Natural killer cell (primary cell): Measurements from ENCODE around the gene CHST3. TPM values are rescaled to one million over a fixed set of nuclear protein-coding genes. Genes with fewer than 3 reads are reported as not detected.

Experiments
- ATAC-seq, 3 donors: fragments of 150-1000 bp in 2 of 3; fragments of 200-7000 bp in 1 of 3; cut with Tn5 transposase; 1 replicate in 1 of 3; 2 replicates in 2 of 3; pipeline ENCODE4 v1.10.0; 2021; ENCODE audit warnings: mild to moderate bottlenecking in 2 of 3, moderate library complexity in 2 of 3
- DNase-seq, 2 donors: peaks; one replicate each; pipeline versions ENCODE4 v3.0.0 to v3.0.0-alpha.2; 2013 to 2021; ENCODE audit warnings: mixed read lengths in 1 of 2
- H3K27ac ChIP-seq: one replicate; pipeline ENCODE4 v1.5.1; 2013; ENCODE audit warnings: mild to moderate bottlenecking, low read length
- H3K27me3 ChIP-seq: one replicate; pipeline ENCODE4 v1.6.1; 2013; ENCODE audit warnings: low read length; ENCODE audit not compliant: control insufficient read depth, insufficient read depth
- H3K36me3 ChIP-seq: one replicate; pipeline ENCODE4 v1.6.1; 2013; ENCODE audit warnings: low read length; ENCODE audit not compliant: control insufficient read depth, insufficient read depth
- H3K4me1 ChIP-seq: one replicate; pipeline ENCODE4 v1.6.1; 2013; ENCODE audit warnings: low read length; ENCODE audit not compliant: control insufficient read depth, insufficient read depth
- H3K4me3 ChIP-seq: one replicate; pipeline ENCODE4 v1.5.1; 2013; ENCODE audit warnings: low read length
- H3K9me3 ChIP-seq: one replicate; pipeline ENCODE4 v1.6.1; 2013; ENCODE audit warnings: low read length; ENCODE audit not compliant: control insufficient read depth, insufficient read depth
- H3K27ac Mint-ChIP-seq, 2 donors: one replicate each; pipeline ENCODE4 v1.8.0; 2022; ENCODE audit warnings: mild to moderate bottlenecking in 2 of 2, mixed read lengths in 2 of 2, moderate library complexity in 1 of 2
- H3K27me3 Mint-ChIP-seq, 2 donors: one replicate each; pipeline ENCODE4 v1.8.0; 2022; ENCODE audit warnings: low read depth in 2 of 2, mixed read lengths in 2 of 2
- H3K36me3 Mint-ChIP-seq: one replicate; pipeline ENCODE4 v1.8.0; 2022; ENCODE audit warnings: mixed read lengths
- H3K4me1 Mint-ChIP-seq, 2 donors: one replicate each; pipeline ENCODE4 v1.8.0; 2022; ENCODE audit warnings: mixed read lengths in 2 of 2
- H3K4me3 Mint-ChIP-seq: one replicate; pipeline ENCODE4 v1.8.0; 2022; ENCODE audit warnings: mild to moderate bottlenecking, moderate library complexity, mixed read lengths
- H3K9me3 Mint-ChIP-seq, 2 donors: one replicate each; pipeline ENCODE4 v1.8.0; 2022; ENCODE audit warnings: mixed read lengths in 2 of 2
- CTCF ChIP-seq: fragments of 200-600 bp; IDR thresholded peaks from one replicate; pipeline ENCODE4 v1.8.0; 2022; ENCODE audit warnings: antibody characterized with exemption
- WGBS: methylation state at CpG from one replicate; pipeline ENCODE4 v1.1.7; 2013; ENCODE audit warnings: missing lambda C conversion rate; ENCODE audit not compliant: insufficient coverage; 5-methylcytosine and 5-hydroxymethylcytosine counted together
- intact Hi-C: fragments of 100-400 bp; cut with micrococcal nuclease; formaldehyde crosslinking; loops from one replicate; pipeline ENCODE4 v1.14.2; 2022
- total RNA-seq, 4 donors: library from RNA; stranded (reverse); fragments of 120-200 nt in 1 of 4; gene quantifications; one replicate each; pipeline versions ENCODE4 v1.2.3 to v1.2.4, GENCODE V29; 2013 to 2022

Gene CHST3
- total RNA-seq, 3 donors from 2014 or later (not counting 1 experiment from before 2014, with no cell fraction given), result not detected

DNA sequence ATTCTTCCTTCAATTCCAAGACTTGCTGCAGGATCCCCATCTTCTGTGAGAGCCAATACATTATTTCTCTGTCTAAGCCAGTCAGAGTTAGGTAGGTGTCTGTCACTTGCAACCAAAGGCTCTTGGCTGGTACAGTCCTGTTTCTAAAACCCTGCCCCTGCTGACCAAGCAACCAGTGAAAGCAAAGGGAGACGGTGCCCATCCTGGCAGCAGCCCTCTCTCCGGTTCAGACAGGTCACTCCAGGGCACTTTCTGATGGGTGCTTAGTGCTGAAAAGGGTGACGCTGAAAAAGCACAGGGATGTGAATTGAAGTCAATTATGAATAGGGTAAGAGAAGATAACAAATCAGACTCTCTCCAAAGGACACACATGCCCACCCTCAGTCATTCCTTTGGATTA is 86.7 kb downstream of the CHST3 start:
- Histone ChIP-seq H3K4me1 (no peaks in the 10 kb centered on the region), H3K9me3 (peaks cover 4% of the 10 kb centered on the region), H3K36me3 (no peaks in the 10 kb centered on the region), H3K27ac (no peak overlapping the region), H3K4me3 (no peak overlapping the region), H3K27me3 (no peaks in the 10 kb centered on the region)
- TF ChIP-seq CTCF, result no peak
- H3K27ac Mint-ChIP-seq, result no peak overlapping the region
- H3K4me1 Mint-ChIP-seq, result peaks cover 6 to 7% of the 10 kb centered on the region in 2 donors
- DNase-seq, result no peak
- ATAC-seq, result no peak
- intact Hi-C loops, result no loop called here
- WGBS, result 91% methylated on average over 2 of the region's 3 CpGs
- H3K4me3 Mint-ChIP-seq, result no peak overlapping the region
- H3K9me3 Mint-ChIP-seq, result peaks cover 0 to 3% of the 10 kb centered on the region in 2 donors
- H3K27me3 Mint-ChIP-seq, result no peaks in the 10 kb centered on the region
- no peaks in the 10 kb centered on the region for H3K36me3 Mint-ChIP-seq

DNA sequence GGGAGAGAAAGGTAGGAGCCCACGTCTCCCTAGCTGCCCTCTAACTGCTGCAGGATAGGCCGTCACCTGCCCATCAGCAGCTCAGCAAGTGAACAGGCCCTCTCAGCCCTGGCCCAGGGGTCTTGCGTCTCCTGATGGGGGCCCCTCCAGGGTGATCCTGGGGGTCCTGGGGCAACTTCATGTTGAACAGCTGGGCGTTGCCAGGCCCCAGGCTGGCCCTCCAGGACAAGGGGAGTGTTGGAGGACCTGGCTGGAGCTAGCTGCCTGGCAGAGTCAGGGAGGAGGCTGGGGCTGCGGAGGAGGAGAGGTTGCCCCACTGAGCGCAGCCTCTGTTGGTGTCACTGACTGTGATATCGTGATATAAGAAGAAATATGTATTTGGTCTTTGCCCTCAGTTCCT is 89.5 kb downstream of the CHST3 start:
- H3K4me1 ChIP-seq, result no peaks in the 10 kb centered on the region
- Mint-ChIP-seq H3K27me3 (no peaks in the 10 kb centered on the region), H3K36me3 (no peaks in the 10 kb centered on the region), H3K4me3 (no peak overlapping the region), H3K4me1 (peaks cover under 1 to 8% of the 10 kb centered on the region in 2 donors), H3K27ac (no peak overlapping the region), H3K9me3 (peaks cover 0 to 3% of the 10 kb centered on the region in 2 donors)
- no peak overlapping the region for H3K27ac ChIP-seq
- no peak overlapping the region for H3K4me3 ChIP-seq
- no peak for TF ChIP-seq CTCF
- H3K27me3 ChIP-seq, result no peaks in the 10 kb centered on the region
- H3K9me3 ChIP-seq, result peaks cover 4% of the 10 kb centered on the region
- WGBS, result 93% methylated on average over 7 of the region's 7 CpGs
- ATAC-seq (no peak), DNase-seq (no peak)
- intact Hi-C loops, result no loop called here
- H3K36me3 ChIP-seq, result no peaks in the 10 kb centered on the region

DNA sequence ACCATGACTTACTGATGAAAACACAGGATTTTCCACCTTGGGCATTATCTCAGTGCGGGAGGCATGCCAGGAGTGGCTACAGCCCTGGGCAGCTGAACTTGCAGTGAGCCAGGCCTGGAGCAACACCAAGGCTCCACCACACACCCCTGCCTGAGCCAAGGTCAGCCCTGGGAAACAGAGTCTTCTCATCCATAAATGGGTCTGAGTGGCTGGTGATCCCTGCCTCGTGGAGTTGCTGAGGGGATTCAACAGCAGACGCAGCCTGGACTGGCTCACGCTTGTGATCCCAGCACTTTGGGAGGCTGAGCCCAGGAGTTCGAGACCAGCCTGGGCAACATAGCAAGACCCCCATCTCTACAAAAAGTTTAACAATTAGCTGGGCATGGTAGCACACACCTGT is 91.9 kb downstream of the CHST3 start:
- Mint-ChIP-seq H3K27ac (no peak overlapping the region), H3K9me3 (no peaks in the 10 kb centered on the region), H3K4me3 (no peak overlapping the region), H3K36me3 (no peaks in the 10 kb centered on the region), H3K4me1 (peaks cover 4 to 5% of the 10 kb centered on the region in 2 donors), H3K27me3 (no peaks in the 10 kb centered on the region)
- H3K4me3 ChIP-seq, result no peak overlapping the region
- no peaks in the 10 kb centered on the region for H3K27me3 ChIP-seq
- H3K4me1 ChIP-seq, result no peaks in the 10 kb centered on the region
- 94% methylated on average over 4 of the region's 5 CpGs for WGBS
- no peak for TF ChIP-seq CTCF
- no peaks in the 10 kb centered on the region for H3K36me3 ChIP-seq
- H3K9me3 ChIP-seq, result no peaks in the 10 kb centered on the region
- DNase-seq (no peak), ATAC-seq (no peak)
- intact Hi-C loops, result no loop called here
- no peak overlapping the region for H3K27ac ChIP-seq
